A549 (cell line): ENCODE data around the gene BCKDHA. TPM values are rescaled to one million over a fixed set of nuclear protein-coding genes. Genes with fewer than 3 reads are reported as not detected.

Experiments
- ATAC-seq, 2 experiments: fragments of 200-7000 bp in 1 of 2; fragments of >200 bp in 1 of 2; cut with Nextera tagmentation in 1 of 2; cut with Tn5 transposase in 1 of 2; 3 replicates each; pipeline versions ENCODE4 v1.8.0 to v1.9.1; 2018 to 2020; ENCODE audit warnings: mild to moderate bottlenecking in 1 of 2, moderate library complexity in 1 of 2
- CTCF ChIA-PET: fragments of 300-600 bp; sonication (Branson Sonifier 250); formaldehyde crosslinking; extraction: SDS; loops from one replicate; lab custom pipeline; 2021; ENCODE audit warnings: antibody characterized with exemption, inconsistent platforms; lab: Yijun Ruan, JAX
- POLR2A ChIA-PET: fragments of 350-600 bp; formaldehyde crosslinking; extraction: SDS; loops from one replicate; lab custom pipeline; 2021; ENCODE audit warnings: antibody characterized with exemption, inconsistent platforms; lab: Yijun Ruan, JAX
- DNase-seq, 2 experiments: peaks; one replicate each; pipeline versions ENCODE4 v3.0.0 to v3.0.0-alpha.2; 2011 to 2016; ENCODE audit warnings: low read depth in 1 of 2, low spot score in 1 of 2
- FAIRE-seq: peaks from 2 replicates; lab custom pipeline; 2011; peaks lifted over from hg19 to GRCh38; lab: Jason Lieb, UNC
- H3K27ac ChIP-seq, 2 experiments: fragments of >200 bp; sonication (Bioruptor Twin); formaldehyde crosslinking; 3 replicates each; pipeline ENCODE4 v1.5.1; 2016 to 2017
- H3K4me1 ChIP-seq: fragments of >200 bp; sonication (Bioruptor Twin); formaldehyde crosslinking; 3 replicates; pipeline ENCODE4 v1.6.1; 2016
- H3K4me2 ChIP-seq: fragments of >200 bp; sonication (Bioruptor Twin); formaldehyde crosslinking; 3 replicates; pipeline ENCODE4 v1.6.1; 2016
- H3K4me3 ChIP-seq: fragments of >200 bp; sonication (Bioruptor Twin); formaldehyde crosslinking; 3 replicates; pipeline ENCODE4 v1.5.1; 2016
- H3K9me3 ChIP-seq: fragments of >200 bp; sonication (Bioruptor Twin); formaldehyde crosslinking; 3 replicates; pipeline ENCODE4 v1.6.1; 2016
- CHD2 ChIP-seq: fragments of 150-350 bp; IDR thresholded peaks from 2 replicates; pipeline ENCODE4 v1.6.1; 2014; ENCODE audit warnings: low read length; ENCODE audit not compliant: partially characterized antibody
- HEYL ChIP-seq: fragments of 250-450 bp; sonication (Bioruptor Pico); IDR thresholded peaks from 2 replicates; pipeline ENCODE4 v1.8.0; 2021; ENCODE audit warnings: mild to moderate bottlenecking, moderate library complexity
- HOXB5 ChIP-seq: fragments of 250-450 bp; sonication (Bioruptor Pico); IDR thresholded peaks from 2 replicates; pipeline ENCODE4 v1.5.0; 2020; ENCODE audit warnings: mild to moderate bottlenecking, moderate library complexity
- JUN ChIP-seq, 2 experiments: fragments of >200 bp; sonication (Bioruptor Twin); formaldehyde crosslinking; IDR thresholded peaks; 2 replicates in 1 of 2; 3 replicates in 1 of 2; pipeline ENCODE4 v1.6.1; 2016 to 2017
- MAFK ChIP-seq: fragments of 450-650 bp; IDR thresholded peaks from 2 replicates; pipeline ENCODE4 v1.6.1; 2014; ENCODE audit not compliant: partially characterized antibody
- MAZ ChIP-seq: fragments of 150-350 bp; IDR thresholded peaks from 2 replicates; pipeline ENCODE4 v1.6.1; 2014; ENCODE audit warnings: antibody characterized with exemption, low read depth, low read length, borderline replicate concordance
- NFE2L2 ChIP-seq: fragments of 150-350 bp; conservative IDR thresholded peaks from 2 replicates; pipeline ENCODE4 v1.6.1; 2014; ENCODE audit warnings: low read length
- POLR2AphosphoS2 ChIP-seq: conservative IDR thresholded peaks from 2 replicates; pipeline ENCODE4 v1.6.1; 2012; ENCODE audit warnings: low read length, improper control_type of control experiment, inconsistent platforms
- RARB ChIP-seq: fragments of 250-450 bp; sonication (Bioruptor Pico); IDR thresholded peaks from 2 replicates; pipeline ENCODE4 v1.8.0; 2021; ENCODE audit warnings: mild to moderate bottlenecking, moderate library complexity
- RNF2 ChIP-seq: fragments of 200-600 bp; sonication (generic); IDR thresholded peaks from 2 replicates; pipeline ENCODE4 v1.6.1; 2016; ENCODE audit warnings: low read depth, mild to moderate bottlenecking, antibody characterized with exemption, moderate library complexity, borderline replicate concordance
- SREBF2 ChIP-seq: fragments of 450-650 bp; IDR thresholded peaks from 2 replicates; pipeline ENCODE4 v1.6.1; 2014; ENCODE audit warnings: mild to moderate bottlenecking, moderate library complexity
- ZC3H11A ChIP-seq: fragments of 450-650 bp; IDR thresholded peaks from 2 replicates; pipeline ENCODE4 v1.6.1; 2014; ENCODE audit warnings: antibody characterized with exemption, mild to moderate bottlenecking
- ZFP36 ChIP-seq: fragments of 450-650 bp; IDR thresholded peaks from 2 replicates; pipeline ENCODE4 v1.6.1; 2014; ENCODE audit warnings: borderline replicate concordance; ENCODE audit not compliant: partially characterized antibody
- WGBS: methylation state at CpG from one replicate; pipeline ENCODE4 v1.1.6; 2017; ENCODE audit errors: missing lambda C conversion rate; 5-methylcytosine and 5-hydroxymethylcytosine counted together
- polyA plus RNA-seq, 4 experiments: library from polyadenylated mRNA; depleted of rRNA in 3 of 4; stranded (reverse); fragments of >200 nt; fragmentation: RNase III in 1 of 4; extraction: RNeasy Plus Mini Kit Qiagen cat#74134 plus additional on column Dnase treatment in 1 of 4; gene quantifications; 2 replicates in 3 of 4; 3 replicates in 1 of 4; pipeline ENCODE4 v1.2.3, GENCODE V29; 2011 to 2017
- TF ChIP-seq, protein P1 (sequence below): fragments of 250-450 bp; sonication (Bioruptor Pico); IDR thresholded peaks from 2 replicates; pipeline ENCODE4 v1.5.0; 2021; ENCODE audit warnings: mild to moderate bottlenecking, moderate library complexity, borderline replicate concordance
- TF ChIP-seq, protein P2 (sequence below): fragments of >200 bp; sonication (Bioruptor Twin); formaldehyde crosslinking; IDR thresholded peaks from 3 replicates; pipeline ENCODE4 v1.5.1; 2016

Gene BCKDHA
- polyA plus RNA-seq, 2 of the 4 experiments (the other 2 are of a cell fraction) = 42.9 to 44.4 TPM

DNA sequence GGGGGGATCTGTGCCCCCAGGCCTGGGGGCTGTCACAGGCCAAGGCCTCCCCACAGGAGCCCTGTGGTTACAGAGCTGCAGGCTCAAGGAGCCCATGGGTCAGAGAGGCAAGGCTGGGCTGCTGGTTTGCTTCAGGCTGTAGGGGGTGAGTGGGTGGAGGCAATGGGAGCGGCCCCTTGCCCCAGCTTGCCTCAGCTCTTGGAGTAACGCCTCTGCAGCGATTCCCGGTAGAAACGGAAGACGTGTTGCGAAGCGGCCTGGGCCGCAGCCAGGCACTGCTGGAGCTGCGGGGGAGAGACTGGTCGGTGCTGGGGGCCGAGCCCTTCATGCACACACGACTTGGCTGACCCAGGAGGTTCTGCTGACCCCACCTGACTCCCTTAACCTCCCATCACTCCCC lies 11.2 kb upstream of the BCKDHA start:
- no peak for FAIRE-seq
- POLR2A ChIA-PET = interaction anchor here (2.5 to 2.8 kb wide), 2 partner anchors 23 to 53 kb away, joined by 10 to 12 read pairs; partner anchors contain the start of genes B9D2 and DMAC2

DNA sequence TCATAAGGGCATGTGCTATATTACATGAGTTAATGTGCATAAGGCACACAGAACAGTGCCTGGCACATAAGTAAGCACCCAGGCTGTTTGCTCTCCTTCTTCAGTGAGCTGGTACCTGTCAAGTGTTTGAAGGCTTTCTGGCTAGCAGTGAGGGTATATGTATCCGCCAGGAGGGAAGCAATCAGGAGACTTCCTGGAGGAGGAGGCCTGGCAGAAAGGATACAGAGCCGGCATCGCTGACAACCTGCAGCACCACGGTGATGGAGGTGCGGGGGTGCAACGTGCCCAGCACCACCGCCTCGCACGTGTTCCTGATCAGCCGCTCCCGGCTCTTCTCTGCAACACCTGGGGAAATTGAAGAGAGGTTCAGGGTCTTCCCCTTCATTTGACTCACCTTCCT lies 6.0 kb upstream of the BCKDHA start:
- DNase-seq = no peak
- WGBS = 86% methylated on average over 11 of the region's 11 CpGs
- Histone ChIP-seq H3K9me3 (no peaks in the 10 kb centered on the region), H3K4me2 (no peak overlapping the region), H3K4me1 (peaks cover 11% of the 10 kb centered on the region; the same call in 2 of the 3 replicates), H3K4me3 (no peak overlapping the region), H3K27ac (no peak overlapping the region)
- TF ChIP-seq RNF2 = no peak
- peak; percentile 89 for TF ChIP-seq ZFP36
- TF ChIP-seq JUN (IDR thresholded peaks at IDR 0.05) = no peak
- no peak for FAIRE-seq
- POLR2A ChIA-PET = interaction anchor here (1.4 kb wide), 1 partner anchor 48 kb away, joined by 3 read pairs; no protein-coding TSS in a partner anchor
- CTCF ChIA-PET = interaction anchor here (1.9 to 2.2 kb wide), 2 partner anchors 11 to 13 kb away, joined by 7 to 10 read pairs; no protein-coding TSS in a partner anchor
- no peak for ATAC-seq

More for the DNA sequence above, 11.2 kb upstream of the BCKDHA start:
- Histone ChIP-seq H3K4me2 (no peak overlapping the region), H3K27ac (no peak overlapping the region), H3K9me3 (no peaks in the 10 kb centered on the region), H3K4me3 (no peak overlapping the region), H3K4me1 (no peaks in the 10 kb centered on the region)
- ATAC-seq = peak in 1 of 2 experiments; percentile 27; a peak in 1 of 6 replicates
- no peak for DNase-seq
- CTCF ChIA-PET = interaction anchor here (0.6 to 2.1 kb wide), 10 partner anchors 12 to 993 kb away, joined by 3 to 5 read pairs (median 4); no protein-coding TSS in a partner anchor
- 93% methylated on average over 13 of the region's 13 CpGs for WGBS
- TF ChIP-seq HEYL (CRISPR knock-in tag) (no peak), MAZ (no peak), ZC3H11A (no peak), SREBF2 (no peak), ZFP36 (no peak), HOXB5 (CRISPR knock-in tag) (no peak), CHD2 (no peak)
- TF ChIP-seq, protein P1, sequence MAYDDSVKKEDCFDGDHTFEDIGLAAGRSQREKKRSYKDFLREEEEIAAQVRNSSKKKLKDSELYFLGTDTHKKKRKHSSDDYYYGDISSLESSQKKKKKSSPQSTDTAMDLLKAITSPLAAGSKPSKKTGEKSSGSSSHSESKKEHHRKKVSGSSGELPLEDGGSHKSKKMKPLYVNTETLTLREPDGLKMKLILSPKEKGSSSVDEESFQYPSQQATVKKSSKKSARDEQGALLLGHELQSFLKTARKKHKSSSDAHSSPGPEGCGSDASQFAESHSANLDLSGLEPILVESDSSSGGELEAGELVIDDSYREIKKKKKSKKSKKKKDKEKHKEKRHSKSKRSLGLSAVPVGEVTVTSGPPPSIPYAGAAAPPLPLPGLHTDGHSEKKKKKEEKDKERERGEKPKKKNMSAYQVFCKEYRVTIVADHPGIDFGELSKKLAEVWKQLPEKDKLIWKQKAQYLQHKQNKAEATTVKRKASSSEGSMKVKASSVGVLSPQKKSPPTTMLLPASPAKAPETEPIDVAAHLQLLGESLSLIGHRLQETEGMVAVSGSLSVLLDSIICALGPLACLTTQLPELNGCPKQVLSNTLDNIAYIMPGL (CRISPR knock-in tag) = no peak
- TF ChIP-seq, protein P2, sequence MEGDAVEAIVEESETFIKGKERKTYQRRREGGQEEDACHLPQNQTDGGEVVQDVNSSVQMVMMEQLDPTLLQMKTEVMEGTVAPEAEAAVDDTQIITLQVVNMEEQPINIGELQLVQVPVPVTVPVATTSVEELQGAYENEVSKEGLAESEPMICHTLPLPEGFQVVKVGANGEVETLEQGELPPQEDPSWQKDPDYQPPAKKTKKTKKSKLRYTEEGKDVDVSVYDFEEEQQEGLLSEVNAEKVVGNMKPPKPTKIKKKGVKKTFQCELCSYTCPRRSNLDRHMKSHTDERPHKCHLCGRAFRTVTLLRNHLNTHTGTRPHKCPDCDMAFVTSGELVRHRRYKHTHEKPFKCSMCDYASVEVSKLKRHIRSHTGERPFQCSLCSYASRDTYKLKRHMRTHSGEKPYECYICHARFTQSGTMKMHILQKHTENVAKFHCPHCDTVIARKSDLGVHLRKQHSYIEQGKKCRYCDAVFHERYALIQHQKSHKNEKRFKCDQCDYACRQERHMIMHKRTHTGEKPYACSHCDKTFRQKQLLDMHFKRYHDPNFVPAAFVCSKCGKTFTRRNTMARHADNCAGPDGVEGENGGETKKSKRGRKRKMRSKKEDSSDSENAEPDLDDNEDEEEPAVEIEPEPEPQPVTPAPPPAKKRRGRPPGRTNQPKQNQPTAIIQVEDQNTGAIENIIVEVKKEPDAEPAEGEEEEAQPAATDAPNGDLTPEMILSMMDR = no peak

DNA sequence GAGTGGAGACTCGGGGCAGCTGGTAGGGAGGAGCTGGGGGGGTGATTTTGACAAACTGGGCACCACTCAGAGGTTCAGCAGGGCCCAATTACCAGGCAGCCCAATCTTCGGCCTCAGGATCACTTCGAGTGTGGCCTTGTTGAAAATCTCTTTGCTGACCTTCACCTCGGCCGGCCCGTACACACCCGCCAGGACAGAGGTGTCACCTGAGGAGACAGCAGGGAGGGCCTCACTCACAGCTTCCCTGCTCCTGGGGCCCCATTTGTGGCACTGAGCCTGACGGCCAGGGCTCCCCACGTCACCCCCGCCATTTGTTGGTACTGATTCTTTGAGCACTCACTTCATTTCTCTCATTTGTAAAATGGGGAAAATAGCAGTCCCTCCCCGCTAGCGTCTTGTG lies 4.8 kb upstream of the BCKDHA start:
- DNase-seq = no peak
- FAIRE-seq = no peak
- Histone ChIP-seq H3K4me1 (peaks cover 11% of the 10 kb centered on the region; the same call in 2 of the 3 replicates), H3K9me3 (no peaks in the 10 kb centered on the region), H3K4me2 (no peak overlapping the region), H3K27ac (no peak overlapping the region), H3K4me3 (no peak overlapping the region)
- WGBS = 89% methylated on average over 12 of the region's 12 CpGs
- no peak for TF ChIP-seq NFE2L2
- TF ChIP-seq POLR2AphosphoS2 = no peak
- TF ChIP-seq RARB (CRISPR knock-in tag) = no peak
- ChIA-PET CTCF (interaction anchor here (0.6 to 3.1 kb wide), 10 partner anchors 11 to 428 kb away, joined by 3 to 15 read pairs (median 4); partner anchors contain the start of genes TGFB1 and TMEM91), POLR2A (interaction anchor here (1.4 kb wide), 1 partner anchor 46 kb away, joined by 5 read pairs; the partner anchor contains the start of gene DMAC2)
- no peak for ATAC-seq

DNA sequence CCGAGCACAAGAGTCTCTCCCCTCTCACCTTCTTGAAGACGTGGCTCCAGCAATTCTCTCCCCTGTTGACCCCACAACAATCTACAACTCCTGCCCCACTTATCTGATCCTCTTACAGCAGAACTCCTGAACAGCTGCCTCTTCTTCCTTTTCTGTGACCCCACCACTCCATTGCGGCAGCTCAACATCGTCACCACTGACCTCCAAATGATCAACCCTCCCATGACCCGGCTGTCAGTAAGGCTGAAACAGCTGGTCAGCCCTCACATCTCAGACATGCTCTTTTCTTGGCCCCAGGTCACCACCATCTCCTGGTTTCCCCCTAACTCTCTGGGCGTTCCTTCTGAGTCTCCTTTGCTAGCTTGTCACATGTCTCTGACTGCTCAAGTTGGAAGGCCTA lies 2.3 kb upstream of the BCKDHA start:
- H3K4me2 ChIP-seq = peak overlapping the region; percentile 88; the same call in 1 of the 3 replicates
- 77% methylated on average over 6 of the region's 6 CpGs for WGBS
- H3K9me3 ChIP-seq = no peaks in the 10 kb centered on the region
- no peak for DNase-seq
- no peak overlapping the region for H3K27ac ChIP-seq
- POLR2A ChIA-PET = interaction anchor here (1.0 to 1.6 kb wide), 2 partner anchors 31 to 44 kb away, joined by 3 to 4 read pairs; partner anchors contain the start of genes B9D2 and DMAC2
- H3K4me3 ChIP-seq = no peak overlapping the region
- no peak for FAIRE-seq
- ATAC-seq = no peak
- CTCF ChIA-PET = interaction anchor here (0.8 to 3.1 kb wide), 5 partner anchors 12 to 48 kb away, joined by 3 to 15 read pairs (median 5); partner anchors contain the start of genes ERICH4 and TGFB1
- H3K4me1 ChIP-seq = peaks cover 20% of the 10 kb centered on the region
- TF ChIP-seq MAFK = no peak
